H1 (cell line): ENCODE results near the gene POFUT2.

ENCODE experiments used
- CTCF ChIP-seq, 3 experiments: IDR thresholded peaks; 1 replicate in 2 of 3; 2 replicates in 1 of 3; pipeline versions ENCODE4 v1.5.1 to v1.6.1; 2011; ENCODE audit warnings: low read length in 3 of 3, mild to moderate bottlenecking in 3 of 3, inconsistent platforms in 2 of 3, low read depth in 1 of 3, moderate library complexity in 1 of 3; ENCODE audit not compliant: insufficient read depth in 1 of 3; ENCODE audit errors: control extremely low read depth in 1 of 3
- GABPA ChIP-seq: IDR thresholded peaks from 2 replicates; pipeline ENCODE4 v1.6.1; 2011; ENCODE audit warnings: mild to moderate bottlenecking, low read length, moderate library complexity, borderline replicate concordance; ENCODE audit not compliant: insufficient read depth
- JUND ChIP-seq: IDR thresholded peaks from 2 replicates; pipeline ENCODE4 v1.6.1; 2011; ENCODE audit warnings: mild to moderate bottlenecking, improper control_type of control experiment, low read length
- NRF1 ChIP-seq: IDR thresholded peaks from 2 replicates; pipeline ENCODE4 v1.6.1; 2011; ENCODE audit warnings: mild to moderate bottlenecking, low read depth, low read length, improper control_type of control experiment
- POLR2A ChIP-seq, 2 experiments: IDR thresholded peaks; 1 replicate in 1 of 2; 2 replicates in 1 of 2; pipeline ENCODE4 v1.6.1; 2011; ENCODE audit warnings: low read depth in 2 of 2, low read length in 2 of 2, mild to moderate bottlenecking in 2 of 2; ENCODE audit errors: control extremely low read depth in 1 of 2
- RFX5 ChIP-seq: IDR thresholded peaks from 2 replicates; pipeline ENCODE4 v1.6.1; 2011; ENCODE audit warnings: low read depth, low read length, improper control_type of control experiment, borderline replicate concordance
- TAF1 ChIP-seq: IDR thresholded peaks from 2 replicates; pipeline ENCODE4 v1.6.1; 2011; ENCODE audit warnings: mild to moderate bottlenecking, low read depth, low read length
- USF2 ChIP-seq: IDR thresholded peaks from 2 replicates; pipeline ENCODE4 v1.6.1; 2011; ENCODE audit warnings: low read length, improper control_type of control experiment

- TF ChIP-seq USF2 = no peak
- TF ChIP-seq CTCF (IDR thresholded peaks at IDR 0.05; ENCODE audit: control extremely low read depth in 1 of 3, insufficient read depth in 1 of 3, low read depth in 1 of 3, low read length in 3 of 3) = no peak
- TF ChIP-seq GABPA = no peak
- no peak for TF ChIP-seq RFX5
- TF ChIP-seq JUND = no peak
- no peak for TF ChIP-seq POLR2A (IDR thresholded peaks at IDR 0.05; ENCODE audit: control extremely low read depth in 1 of 2, low read depth in 2 of 2, low read length in 2 of 2)
- no peak for TF ChIP-seq TAF1
- TF ChIP-seq NRF1 = no peak
These were observed 52.2 kb downstream of the POFUT2 start for GRCh38 chr21:45235488-45235887.
